HFF-Myc (cell line): ENCODE data around the gene GPC5.
"Not testable (repeated sequence)": the region's sequence is repeated elsewhere in the genome, so short reads cannot be mapped to it uniquely, and the experiment has no call there.

Source experiments
- DNase-seq: peaks from one replicate; pipeline ENCODE4 v3.0.0-alpha.2; 2011; ENCODE audit warnings: low read depth; ENCODE audit errors: extremely low read depth
- H3K4me3 ChIP-seq: replicated peaks from 2 replicates; pipeline ENCODE4 v1.5.1; 2011; ENCODE audit warnings: low read depth, mild to moderate bottlenecking, control low read depth, low read length
- TF ChIP-seq, protein P1 (sequence below): IDR thresholded peaks from 2 replicates; pipeline ENCODE4 v1.5.1; 2012; ENCODE audit warnings: mild to moderate bottlenecking, low read depth, low read length, control low read depth; ENCODE audit errors: missing control alignments

The GPC5 gene

DNA sequence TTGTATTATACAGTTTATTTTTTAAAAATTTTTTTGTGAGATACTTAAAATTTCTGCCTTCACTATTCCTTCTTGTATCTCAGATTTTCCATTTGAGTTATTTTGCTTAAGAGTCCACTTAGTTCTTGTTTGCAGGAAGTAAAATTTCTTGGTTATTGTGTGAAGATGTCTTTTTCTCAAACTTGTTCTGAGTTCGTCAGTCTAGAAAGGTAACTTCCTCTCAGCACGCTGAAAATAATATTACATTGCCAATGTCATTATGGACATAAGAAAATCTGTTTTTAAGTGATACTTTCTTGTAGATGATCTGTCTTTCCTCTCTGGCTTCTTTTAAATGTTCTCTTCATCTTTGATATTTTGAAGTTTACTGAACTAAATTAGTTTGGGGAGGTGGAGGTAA lies 1096.5 kb downstream of the GPC5 start:
- no peak for DNase-seq
- no peak overlapping the region for H3K4me3 ChIP-seq
- TF ChIP-seq, protein P1, sequence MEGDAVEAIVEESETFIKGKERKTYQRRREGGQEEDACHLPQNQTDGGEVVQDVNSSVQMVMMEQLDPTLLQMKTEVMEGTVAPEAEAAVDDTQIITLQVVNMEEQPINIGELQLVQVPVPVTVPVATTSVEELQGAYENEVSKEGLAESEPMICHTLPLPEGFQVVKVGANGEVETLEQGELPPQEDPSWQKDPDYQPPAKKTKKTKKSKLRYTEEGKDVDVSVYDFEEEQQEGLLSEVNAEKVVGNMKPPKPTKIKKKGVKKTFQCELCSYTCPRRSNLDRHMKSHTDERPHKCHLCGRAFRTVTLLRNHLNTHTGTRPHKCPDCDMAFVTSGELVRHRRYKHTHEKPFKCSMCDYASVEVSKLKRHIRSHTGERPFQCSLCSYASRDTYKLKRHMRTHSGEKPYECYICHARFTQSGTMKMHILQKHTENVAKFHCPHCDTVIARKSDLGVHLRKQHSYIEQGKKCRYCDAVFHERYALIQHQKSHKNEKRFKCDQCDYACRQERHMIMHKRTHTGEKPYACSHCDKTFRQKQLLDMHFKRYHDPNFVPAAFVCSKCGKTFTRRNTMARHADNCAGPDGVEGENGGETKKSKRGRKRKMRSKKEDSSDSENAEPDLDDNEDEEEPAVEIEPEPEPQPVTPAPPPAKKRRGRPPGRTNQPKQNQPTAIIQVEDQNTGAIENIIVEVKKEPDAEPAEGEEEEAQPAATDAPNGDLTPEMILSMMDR: no peak

DNA sequence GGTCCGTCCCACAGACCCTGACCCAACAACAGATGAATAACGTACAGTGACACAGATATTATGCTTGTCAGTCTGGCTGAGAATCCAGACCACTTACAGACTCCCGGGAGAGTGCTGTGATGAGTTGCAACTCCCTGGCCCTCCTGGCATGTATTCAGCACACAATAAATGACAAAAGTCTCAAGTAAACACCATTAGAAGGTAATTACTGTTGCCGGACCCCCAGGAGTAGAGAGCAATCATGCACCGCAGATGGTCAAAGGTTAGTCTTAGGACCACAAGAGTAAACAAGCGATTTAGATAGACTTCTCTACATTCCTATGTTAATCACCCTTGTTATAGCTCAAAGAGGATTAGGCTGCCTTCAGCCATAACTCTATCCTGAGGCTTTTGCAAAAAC lies 1101.8 kb downstream of the GPC5 start:
- H3K4me3 ChIP-seq: no peak overlapping the region
- no peak for DNase-seq
- TF ChIP-seq, protein P1: no peak

DNA sequence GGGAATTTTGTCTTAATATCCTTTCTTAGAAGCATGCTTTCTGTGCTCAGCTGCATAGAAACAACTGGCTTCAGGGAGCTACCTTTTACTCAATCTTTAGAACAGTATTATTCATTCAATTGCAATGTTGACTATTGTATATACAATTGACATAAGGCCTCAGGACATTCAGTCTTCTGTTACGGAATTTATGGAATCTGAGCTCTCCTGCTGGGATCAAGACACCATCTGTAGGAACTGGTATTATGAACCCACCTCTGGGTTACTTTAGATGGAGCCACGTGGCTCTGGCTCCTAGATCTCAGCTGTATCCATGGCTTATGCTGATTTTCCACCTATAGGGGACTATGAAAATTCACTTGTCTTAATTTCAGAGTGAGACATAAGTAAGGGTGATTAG lies 1112.0 kb downstream of the GPC5 start:
- no peak for DNase-seq

DNA sequence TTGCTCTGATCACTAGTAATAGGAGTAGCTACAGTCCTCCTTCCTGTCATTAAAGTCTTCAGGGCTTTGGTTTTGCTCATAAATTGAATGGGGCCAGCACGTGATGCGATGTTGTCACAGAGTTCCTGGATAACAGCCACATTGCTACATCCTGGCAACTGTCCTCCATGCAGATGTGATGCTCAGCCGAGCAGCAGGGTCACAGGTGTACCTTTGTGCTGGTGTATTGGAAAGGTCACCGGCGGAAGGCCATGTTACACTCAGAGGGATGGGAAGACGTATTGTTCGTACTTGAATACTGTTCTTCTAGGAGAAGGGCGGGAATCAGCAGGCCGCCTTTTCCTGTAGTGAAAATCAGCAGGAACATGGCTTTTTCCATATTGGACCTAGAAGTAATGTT lies 1114.4 kb downstream of the GPC5 start:
- no peak overlapping the region for H3K4me3 ChIP-seq
- TF ChIP-seq, protein P1: no peak
- no peak for DNase-seq

More for the DNA sequence above, 1112.0 kb downstream of the GPC5 start:
- TF ChIP-seq, protein P1: no peak
- no peak overlapping the region for H3K4me3 ChIP-seq

DNA sequence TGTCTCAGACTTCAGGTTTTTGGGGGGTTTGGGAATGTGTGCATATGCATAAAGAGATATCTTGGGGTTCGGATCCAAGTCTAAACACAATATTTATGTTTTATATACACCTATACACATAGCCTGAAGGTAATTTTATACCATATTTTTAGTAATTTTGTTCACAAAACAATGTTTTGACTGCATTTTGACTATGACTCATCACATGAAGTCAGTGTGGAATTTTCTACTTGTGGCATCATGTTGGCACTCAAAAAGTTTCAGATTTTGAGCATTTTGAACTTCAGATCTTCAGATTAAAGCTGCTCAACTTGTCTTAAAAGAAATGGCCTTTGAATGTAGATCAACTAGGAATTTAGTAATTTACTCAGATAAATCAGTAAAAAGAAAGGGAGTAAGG lies 1115.3 kb downstream of the GPC5 start:
- TF ChIP-seq, protein P1: no peak
- H3K4me3 ChIP-seq: no peak overlapping the region
- no peak for DNase-seq

DNA sequence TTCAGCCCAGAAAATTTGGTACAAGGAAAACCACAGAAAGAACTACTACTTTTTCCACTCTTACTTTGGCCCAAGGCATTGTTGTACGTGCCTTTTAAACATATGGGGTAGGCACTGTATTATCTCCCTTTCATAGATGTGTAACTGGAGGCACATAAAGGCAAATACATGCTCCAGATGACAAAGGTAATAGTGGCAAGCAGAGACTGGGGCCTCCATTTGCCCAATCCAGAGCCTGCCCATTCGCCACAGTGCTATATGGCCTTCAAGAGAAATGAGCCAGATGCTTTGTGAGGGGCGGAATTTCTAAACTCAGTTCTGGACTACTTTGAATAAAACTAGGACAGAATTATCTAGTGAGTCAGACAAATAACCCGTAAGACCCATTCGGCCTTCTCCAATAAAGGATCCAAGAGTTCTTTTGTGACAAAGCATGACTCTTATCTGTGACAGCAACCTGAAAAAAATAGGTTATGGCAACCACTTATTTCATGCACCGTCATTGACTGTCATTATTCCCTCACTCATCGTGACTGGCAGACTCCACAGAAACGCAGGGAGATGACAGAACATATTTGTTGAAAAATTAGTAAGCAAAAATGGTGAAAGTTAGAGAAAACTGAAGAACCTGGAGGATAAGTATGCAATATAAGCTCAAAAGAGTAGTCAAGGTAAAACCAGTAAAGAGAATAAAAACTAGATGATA lies 1116.2 kb downstream of the GPC5 start:
- TF ChIP-seq, protein P1: no peak
- DNase-seq: no peak
- H3K4me3 ChIP-seq: no peak overlapping the region

DNA sequence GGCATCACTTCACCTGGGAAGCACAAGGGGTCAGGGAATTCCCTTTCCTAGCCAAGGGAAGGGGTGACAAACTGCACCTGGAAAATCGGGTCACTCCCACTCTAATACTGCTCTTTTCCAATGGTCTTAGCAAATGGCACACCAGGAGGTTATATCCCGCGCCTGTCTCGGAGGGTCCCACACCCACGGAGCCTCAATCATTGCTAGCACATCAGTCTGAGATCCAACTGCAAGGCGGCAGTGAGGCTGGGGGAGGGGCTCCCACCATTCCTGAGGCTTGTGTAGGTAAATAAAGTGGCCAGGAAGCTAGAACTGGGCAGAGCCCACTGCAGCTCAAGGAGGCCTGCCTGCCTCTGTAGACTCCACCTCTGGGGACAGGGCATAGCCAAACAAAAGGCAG lies 1118.5 kb downstream of the GPC5 start:
- not testable (repeated sequence) for DNase-seq, H3K4me3 ChIP-seq

DNA sequence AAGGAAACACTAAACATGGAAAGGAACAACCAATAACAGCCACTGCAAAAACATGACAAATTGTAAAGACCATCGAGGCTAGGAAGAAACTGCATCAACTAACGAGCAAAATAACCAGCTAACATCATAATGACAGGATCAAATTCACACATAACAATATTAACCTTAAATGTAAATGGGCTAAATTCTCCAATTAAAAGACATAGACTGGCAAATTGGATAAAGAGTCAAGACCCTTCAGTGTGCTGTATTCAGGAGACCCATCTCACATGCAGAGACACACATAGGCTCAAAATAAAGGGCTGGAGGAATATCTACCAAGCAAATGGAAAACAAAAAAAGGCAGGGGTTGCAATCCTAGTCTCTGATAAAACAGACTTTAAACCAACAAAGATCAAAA lies 1120.2 kb downstream of the GPC5 start:
- H3K4me3 ChIP-seq, DNase-seq: not testable (repeated sequence)
